ENCODE data around the gene MYADM.
"Not testable (repeated sequence)": the region's sequence is repeated elsewhere in the genome, so short reads cannot be mapped to it uniquely, and the experiment has no call there.

The MYADM gene

DNA sequence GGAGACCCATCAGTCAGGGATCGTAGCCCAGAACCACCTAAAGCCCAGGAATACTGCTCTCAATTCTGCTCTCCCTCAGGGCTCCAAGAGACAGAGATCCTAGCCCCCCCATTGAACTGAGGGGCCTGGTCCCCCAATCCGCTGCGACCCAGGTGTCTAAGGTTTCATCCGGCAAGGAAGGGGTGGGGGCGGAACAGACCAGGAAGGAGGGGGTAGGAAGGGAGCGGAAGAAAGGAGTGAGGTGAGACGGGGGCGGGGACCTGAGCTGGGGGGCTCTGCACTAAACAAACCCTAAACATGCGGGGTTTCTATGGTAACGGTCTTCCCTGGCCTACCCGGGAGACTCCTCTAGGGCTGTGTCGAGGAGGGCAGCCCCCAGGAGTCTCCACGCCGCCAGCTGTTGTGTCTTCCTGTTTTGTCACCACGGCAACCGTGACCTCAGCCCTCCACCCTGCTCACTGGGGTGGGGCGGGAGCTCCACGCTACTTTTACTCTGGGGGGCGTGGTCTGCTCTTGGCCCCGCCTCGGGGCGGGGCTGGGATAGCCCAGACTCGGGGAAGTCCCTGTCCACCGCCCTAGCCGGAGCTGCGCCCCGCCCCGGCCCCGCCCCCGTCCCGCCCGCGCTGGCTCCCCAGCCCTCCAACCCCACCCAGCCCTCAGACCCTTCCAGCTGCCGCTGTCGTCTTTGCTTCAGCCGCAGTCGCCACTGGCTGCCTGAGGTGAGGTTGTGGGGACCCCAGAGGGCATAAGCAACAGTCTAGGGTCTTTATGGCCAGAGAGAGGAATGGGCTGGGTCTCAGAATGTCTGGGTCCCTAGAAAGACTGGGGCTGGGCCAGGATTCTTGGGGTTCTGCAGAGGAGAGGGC lies at the start of gene MYADM:
TSS of gene MYADM (plus strand) at position 659 of the 866 bp plus-strand sequence. CDS start 5,647 bp downstream, outside the sequence.
- DNase-seq (ENCODE audit: low read depth in 2 of 2): peak; percentile 99 to 100

DNA sequence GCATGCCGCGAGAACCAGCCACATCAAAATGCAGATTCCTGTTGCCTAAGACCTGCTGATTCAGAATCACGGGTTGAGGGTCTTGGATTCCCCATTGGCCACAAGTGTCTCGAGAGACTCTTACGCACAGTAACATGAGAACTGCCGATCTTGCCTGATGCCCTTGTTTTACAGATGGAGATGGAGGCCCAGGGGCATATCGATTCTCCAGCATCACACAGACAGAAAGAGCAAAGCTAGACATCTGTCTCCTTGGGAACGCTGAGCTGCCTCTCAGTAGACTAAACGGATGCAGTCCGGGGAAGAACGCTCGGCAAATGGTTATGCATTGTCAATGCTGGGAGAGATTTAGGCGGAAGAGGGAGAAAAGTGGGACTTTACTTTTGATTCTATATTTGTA lies 48.9 kb upstream of the MYADM start:
- DNase-seq (ENCODE audit: low read depth in 2 of 2): no peak

- DNase-seq (ENCODE audit: low read depth in 2 of 2): no peak
These were observed 47.8 kb upstream of the MYADM start for GRCh38 chr19:53819861-53820260.

DNA sequence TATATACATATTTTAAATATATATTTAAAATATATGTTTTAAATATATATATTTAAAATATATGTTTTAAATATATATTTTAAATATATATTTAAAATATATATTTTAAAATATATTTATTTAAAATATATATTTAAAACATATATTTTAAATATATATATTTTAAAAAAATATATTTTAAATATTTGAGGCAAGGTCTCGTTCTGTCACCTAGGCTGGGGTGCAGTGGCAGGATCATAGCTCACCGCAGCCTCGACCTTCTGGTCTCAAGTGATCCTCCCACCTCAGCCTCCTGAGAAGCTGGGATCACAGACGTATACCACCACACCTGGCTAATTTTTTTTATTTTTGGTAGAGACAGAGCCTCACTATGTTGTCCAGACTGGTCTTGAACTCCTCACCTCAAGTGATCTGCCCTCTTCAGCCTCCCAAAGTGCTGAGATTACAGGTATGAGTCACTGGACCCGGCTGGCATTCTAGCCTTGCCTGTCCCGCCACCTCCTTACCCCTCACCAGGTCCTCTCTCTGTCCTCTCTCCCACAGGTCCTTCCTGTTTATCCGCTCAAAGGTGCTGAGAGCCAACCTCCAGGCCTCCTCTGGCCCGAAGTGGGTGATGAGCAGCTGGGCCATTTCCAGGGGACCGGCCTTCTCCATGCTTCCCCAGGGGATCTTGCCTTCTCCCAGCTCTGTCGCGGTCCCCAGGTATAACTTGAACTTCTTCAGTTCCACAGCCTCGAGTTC lies 44.1 kb upstream of the MYADM start:
- DNase-seq (ENCODE audit: low read depth in 2 of 2): no peak

DNA sequence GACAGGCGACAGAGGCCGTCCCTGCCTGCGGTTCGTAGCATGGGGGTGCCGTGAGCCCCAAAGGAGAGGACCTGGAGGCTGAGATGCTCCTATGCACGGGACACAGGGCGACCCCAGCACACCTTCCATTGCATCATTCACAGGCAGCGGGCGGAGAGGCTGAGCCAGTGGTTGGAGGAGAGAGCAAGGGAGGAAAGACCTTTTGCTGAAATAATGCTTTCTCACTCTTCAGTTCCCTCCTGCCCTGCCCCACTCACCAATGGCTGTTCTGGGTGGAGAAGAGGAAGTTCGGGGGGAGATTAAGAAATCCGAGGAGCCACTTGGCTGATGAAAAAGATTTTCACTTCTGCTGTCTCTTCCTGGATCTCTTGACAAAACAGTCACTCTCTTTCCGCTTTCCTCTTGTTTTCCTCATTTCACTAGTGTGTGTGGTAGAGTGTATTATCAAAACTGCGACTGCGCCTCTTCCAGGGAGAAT lies 43.5 kb upstream of the MYADM start, which contains the start of gene NLRP12:
TSS of gene NLRP12 (minus strand) at position 181 of the 478 bp plus-strand sequence. CDS start at position 41, 140 bp downstream.
- DNase-seq (ENCODE audit: low read depth in 2 of 2): no peak

DNA sequence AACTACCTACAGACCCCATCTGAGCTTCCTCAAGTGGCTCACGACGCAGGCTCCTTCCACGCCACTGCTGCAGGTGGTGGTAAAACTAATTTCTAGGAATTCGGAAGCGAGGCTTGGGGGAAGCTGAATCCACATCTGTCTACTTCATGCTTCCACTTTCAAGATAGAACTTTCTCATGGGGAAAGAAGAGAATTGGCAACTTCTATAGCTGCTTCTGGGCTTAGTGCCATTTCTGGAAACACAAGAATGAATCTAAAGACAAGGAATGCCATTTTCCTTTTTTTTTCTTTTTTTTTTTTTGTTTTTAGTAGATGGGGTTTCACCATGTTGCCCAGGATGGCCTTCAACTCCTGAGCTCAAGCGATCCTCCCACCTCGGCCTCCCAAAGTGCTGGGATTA lies 40.8 kb upstream of the MYADM start:
- no peak for DNase-seq (ENCODE audit: low read depth in 2 of 2)

- DNase-seq (ENCODE audit: low read depth in 2 of 2): no peak
These were observed 39.2 kb upstream of the MYADM start for GRCh38 chr19:53828531-53828930.

GRCh38 chr19:53832861-53833260 lies 34.8 kb upstream of the MYADM start:
- DNase-seq (ENCODE audit: low read depth in 2 of 2): not testable (repeated sequence)

DNA sequence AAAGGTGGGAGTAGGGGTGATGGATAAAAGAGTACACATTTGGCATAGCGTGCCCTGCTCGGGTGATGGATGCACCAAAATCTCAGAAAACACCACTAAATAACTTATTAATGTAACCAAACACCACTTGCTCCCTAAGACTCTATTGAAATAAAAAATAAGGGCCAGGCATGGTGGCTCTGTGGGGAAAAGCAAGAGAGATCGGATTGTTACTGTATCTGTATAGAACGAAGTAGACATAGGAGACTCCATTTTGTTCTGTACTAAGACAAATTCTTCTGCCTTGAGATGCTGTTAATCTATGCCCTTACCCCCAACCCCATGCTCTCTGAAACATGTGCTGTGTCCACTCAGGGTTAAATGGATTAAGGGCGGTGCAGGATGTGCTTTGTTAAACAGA lies 29.2 kb upstream of the MYADM start:
- not testable (repeated sequence) for DNase-seq (ENCODE audit: low read depth in 2 of 2)

- DNase-seq (ENCODE audit: low read depth in 2 of 2): not testable (repeated sequence)
These were observed 27.4 kb upstream of the MYADM start for GRCh38 chr19:53840241-53840640.

- not testable (repeated sequence) for DNase-seq (ENCODE audit: low read depth in 2 of 2)
These were observed 26.8 kb upstream of the MYADM start for GRCh38 chr19:53840914-53841313.

GRCh38 chr19:53844849-53845246 lies 22.8 kb upstream of the MYADM start:
- no peak for DNase-seq (ENCODE audit: low read depth in 2 of 2)

GRCh38 chr19:53847555-53847954 lies 20.1 kb upstream of the MYADM start:
- DNase-seq (ENCODE audit: low read depth in 2 of 2): no peak

DNA sequence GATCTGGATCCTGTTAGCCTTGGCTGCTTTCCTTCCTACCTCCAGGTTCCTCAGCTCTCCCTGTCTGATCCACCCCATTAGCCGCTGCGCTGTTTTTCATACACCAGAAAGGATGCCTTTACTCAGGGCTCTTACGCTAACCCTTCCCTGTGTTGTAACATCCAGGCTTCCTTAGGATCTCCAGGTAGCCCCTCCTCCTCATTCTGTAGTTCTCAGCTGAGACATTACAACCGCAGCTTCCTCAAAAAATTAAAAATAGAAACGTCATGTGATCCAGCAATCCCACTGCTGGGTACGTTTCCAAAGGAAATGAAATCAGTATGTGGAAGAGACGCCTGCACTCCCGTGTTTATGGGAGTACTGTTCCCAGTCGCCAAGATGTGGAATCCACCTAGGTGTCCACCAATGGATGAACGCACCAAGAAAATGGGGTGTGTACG lies 18.4 kb upstream of the MYADM start:
- no peak for DNase-seq (ENCODE audit: low read depth in 2 of 2)

- no peak for DNase-seq (ENCODE audit: low read depth in 2 of 2)
These were observed 14.0 kb upstream of the MYADM start for GRCh38 chr19:53853707-53854106.

DNA sequence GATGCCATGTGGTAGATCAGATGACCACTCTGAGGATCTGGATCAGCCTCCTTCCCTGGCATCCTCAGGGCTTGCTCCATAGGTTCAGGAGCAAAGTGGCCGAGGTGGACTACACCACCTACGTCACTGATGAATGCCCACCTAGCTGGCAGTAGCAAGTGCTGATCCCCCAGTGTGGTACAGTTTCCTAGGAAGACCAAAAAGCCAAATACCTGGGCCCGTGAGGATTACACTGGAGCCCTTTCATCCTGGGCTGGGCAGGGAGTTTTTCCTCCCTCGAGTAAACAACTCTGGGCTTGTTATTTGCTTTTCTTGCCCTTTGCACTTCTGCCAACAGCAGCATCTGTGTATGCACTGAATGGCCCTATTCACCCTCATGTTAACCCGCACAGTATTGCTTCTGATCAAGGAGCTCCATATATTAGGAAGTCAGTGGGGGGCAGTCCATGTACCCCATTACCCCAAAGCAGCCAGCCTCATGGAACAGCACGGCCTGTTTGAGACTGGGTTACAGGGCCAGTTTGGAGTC lies 3.3 kb upstream of the MYADM start:
- no peak for DNase-seq (ENCODE audit: low read depth in 2 of 2)

GRCh38 chr19:53865523-53865917 lies 2.2 kb upstream of the MYADM start:
- no peak for DNase-seq (ENCODE audit: low read depth in 2 of 2)

- DNase-seq (ENCODE audit: low read depth in 2 of 2): peak in 1 of 2 donors; percentile 37
These were observed 1.5 kb upstream of the MYADM start for GRCh38 chr19:53865918-53866864.

- no peak for DNase-seq (ENCODE audit: low read depth in 2 of 2)
These were observed 838 bp upstream of the MYADM start for GRCh38 chr19:53866865-53867224.

- no peak for DNase-seq (ENCODE audit: low read depth in 2 of 2)
These were observed 608 bp downstream of the MYADM start for GRCh38 chr19:53868091-53868891.

All from stimulated activated CD8-positive, alpha-beta memory T cell treated with anti-CD3 and anti-CD28 coated beads, Interleukin-7, amount 100 ng/mL, for 1 hour (primary cell).